H9 (cell line): ENCODE results near the gene ITCH. TPM values are rescaled to one million over a fixed set of nuclear protein-coding genes. Genes with fewer than 3 reads are reported as not detected.

ENCODE experiments used
- DNase-seq: peaks from one replicate; pipeline ENCODE4 v3.0.0-alpha.2; 2017
- H2AFZ ChIP-seq: one replicate; pipeline ENCODE4 v1.6.1; 2013; ENCODE audit warnings: mild to moderate bottlenecking, low read length, control low read depth, moderate library complexity
- H2AK5ac ChIP-seq: 2 replicates; pipeline ENCODE4 v1.6.1; 2013; ENCODE audit warnings: low read length, control low read depth, mixed read lengths; ENCODE audit not compliant: insufficient read length
- H2BK120ac ChIP-seq: one replicate; pipeline ENCODE4 v1.6.1; 2013; ENCODE audit warnings: low read depth, mild to moderate bottlenecking, low read length, control low read depth, inconsistent platforms; ENCODE audit not compliant: poor library complexity, severe bottlenecking
- H2BK12ac ChIP-seq: 2 replicates; pipeline ENCODE4 v1.6.1; 2013; ENCODE audit warnings: low read length, control low read depth, mixed read lengths, low read depth; ENCODE audit not compliant: insufficient read length
- H2BK15ac ChIP-seq: 2 replicates; pipeline ENCODE4 v1.6.1; 2013; ENCODE audit warnings: low read depth, low read length, control low read depth
- H2BK20ac ChIP-seq: one replicate; pipeline ENCODE4 v1.6.1; 2013; ENCODE audit warnings: low read depth, mild to moderate bottlenecking, low read length, control low read depth, inconsistent platforms; ENCODE audit not compliant: poor library complexity, severe bottlenecking
- H2BK5ac ChIP-seq: 2 replicates; pipeline ENCODE4 v1.6.1; 2013; ENCODE audit warnings: low read length, control low read depth, mixed read lengths; ENCODE audit not compliant: insufficient read length
- H3K14ac ChIP-seq: 2 replicates; pipeline ENCODE4 v1.6.1; 2013; ENCODE audit warnings: low read length, control low read depth; ENCODE audit not compliant: insufficient read depth
- H3K18ac ChIP-seq: 2 replicates; pipeline ENCODE4 v1.6.1; 2013; ENCODE audit warnings: low read depth, mild to moderate bottlenecking, mixed read lengths, low read length, control low read depth; ENCODE audit not compliant: insufficient read length
- H3K23ac ChIP-seq: 2 replicates; pipeline ENCODE4 v1.6.1; 2013; ENCODE audit warnings: low read length, control low read depth, mixed read lengths, low read depth; ENCODE audit not compliant: insufficient read length
- H3K23me2 ChIP-seq: 2 replicates; pipeline ENCODE4 v1.6.1; 2013; ENCODE audit warnings: low read depth, mild to moderate bottlenecking, mixed read lengths, low read length, control low read depth; ENCODE audit not compliant: insufficient read length, poor library complexity, severe bottlenecking
- H3K27ac ChIP-seq: 2 replicates; pipeline ENCODE4 v1.5.1; 2013; ENCODE audit warnings: low read length, control low read depth, mixed read lengths, low read depth; ENCODE audit not compliant: insufficient read length
- H3K27me3 ChIP-seq: 2 replicates; pipeline ENCODE4 v1.6.1; 2013; ENCODE audit warnings: low read length, control low read depth, inconsistent platforms; ENCODE audit not compliant: insufficient read depth
- H3K4ac ChIP-seq: 2 replicates; pipeline ENCODE4 v1.6.1; 2013; ENCODE audit warnings: low read depth, mild to moderate bottlenecking, control low read depth, inconsistent platforms, low read length, moderate library complexity
- H3K4me1 ChIP-seq: 2 replicates; pipeline ENCODE4 v1.6.1; 2013; ENCODE audit warnings: low read length, control low read depth, inconsistent platforms; ENCODE audit not compliant: insufficient read depth
- H3K4me2 ChIP-seq: 2 replicates; pipeline ENCODE4 v1.6.1; 2013; ENCODE audit warnings: low read length, control low read depth, mixed read lengths; ENCODE audit not compliant: insufficient read length, insufficient read depth
- H3K56ac ChIP-seq: 2 replicates; pipeline ENCODE4 v1.6.1; 2013; ENCODE audit warnings: low read depth, mild to moderate bottlenecking, mixed read lengths, low read length, control low read depth; ENCODE audit not compliant: insufficient read length
- H3K79me1 ChIP-seq: 2 replicates; pipeline ENCODE4 v1.6.1; 2013; ENCODE audit warnings: low read depth, mild to moderate bottlenecking, moderate library complexity, low read length, control low read depth, inconsistent platforms; ENCODE audit not compliant: insufficient read depth, poor library complexity, severe bottlenecking
- H3K79me2 ChIP-seq: 2 replicates; pipeline ENCODE4 v1.6.1; 2013; ENCODE audit warnings: low read length, control low read depth, inconsistent platforms; ENCODE audit not compliant: insufficient read depth
- H3K9ac ChIP-seq: 2 replicates; pipeline ENCODE4 v1.6.1; 2013; ENCODE audit warnings: low read length, control low read depth, mixed read lengths; ENCODE audit not compliant: insufficient read length; ENCODE audit errors: extremely low read depth
- H3K9me3 ChIP-seq: one replicate; pipeline ENCODE4 v1.6.1; 2013; ENCODE audit warnings: low read depth, low read length, inconsistent platforms; ENCODE audit not compliant: control insufficient read depth
- H3T11ph ChIP-seq: one replicate; pipeline ENCODE4 v1.6.1; 2013; ENCODE audit warnings: mild to moderate bottlenecking, low read length, control low read depth, inconsistent platforms
- H4K20me1 ChIP-seq: one replicate; pipeline ENCODE4 v1.6.1; 2013; ENCODE audit not compliant: control insufficient read depth, insufficient read length, insufficient read depth
- H4K5ac ChIP-seq: 2 replicates; pipeline ENCODE4 v1.6.1; 2013; ENCODE audit warnings: low read depth, mild to moderate bottlenecking, mixed read lengths, low read length, control low read depth; ENCODE audit not compliant: insufficient read length
- H4K8ac ChIP-seq: replicated peaks from 2 replicates; pipeline ENCODE4 v1.6.1; 2013; ENCODE audit warnings: low read length, control low read depth, mixed read lengths, low read depth; ENCODE audit not compliant: insufficient read length
- H4K91ac ChIP-seq: 2 replicates; pipeline ENCODE4 v1.6.1; 2013; ENCODE audit warnings: low read depth, mild to moderate bottlenecking, moderate library complexity, mixed read lengths, low read length, control low read depth; ENCODE audit not compliant: insufficient read length
- H3K27ac Mint-ChIP-seq, 3 experiments: 2 replicates in 2 of 3; 3 replicates in 1 of 3; pipeline ENCODE4 v1.8.0; 2020 to 2021; ENCODE audit warnings: mixed read lengths in 3 of 3, mild to moderate bottlenecking in 1 of 3, moderate library complexity in 1 of 3
- H3K27me3 Mint-ChIP-seq: 2 replicates; pipeline ENCODE4 v1.8.0; 2021; ENCODE audit warnings: low read depth, mild to moderate bottlenecking, moderate library complexity, mixed read lengths
- H3K36me3 Mint-ChIP-seq, 3 experiments: 2 replicates in 2 of 3; 3 replicates in 1 of 3; pipeline ENCODE4 v1.8.0; 2020 to 2021; ENCODE audit warnings: low read depth in 3 of 3, mixed read lengths in 3 of 3; ENCODE audit not compliant: insufficient read depth in 1 of 3
- H3K4me1 Mint-ChIP-seq, 2 experiments: 2 replicates each; pipeline ENCODE4 v1.8.0; 2020; ENCODE audit warnings: mixed read lengths in 2 of 2
- H3K4me3 Mint-ChIP-seq, 2 experiments: 2 replicates in 1 of 2; 3 replicates in 1 of 2; pipeline ENCODE4 v1.8.0; 2020 to 2021; ENCODE audit warnings: mild to moderate bottlenecking in 2 of 2, mixed read lengths in 2 of 2, moderate library complexity in 1 of 2
- H3K9me3 Mint-ChIP-seq, 2 experiments: 2 replicates in 1 of 2; 3 replicates in 1 of 2; pipeline ENCODE4 v1.8.0; 2020; ENCODE audit warnings: mild to moderate bottlenecking in 2 of 2, mixed read lengths in 2 of 2, moderate library complexity in 1 of 2
- CTCF ChIP-seq: fragments of 200-600 bp; sonication (generic); conservative IDR thresholded peaks from 3 replicates; pipeline ENCODE4 v1.8.0; 2021; ENCODE audit warnings: antibody characterized with exemption, mild to moderate bottlenecking
- WGBS: extraction: QIAGEN DNeasy Blood & Tissue Kit; methylation state at CpG from one replicate; pipeline ENCODE4 v1.1.7; 2013; ENCODE audit warnings: missing lambda C conversion rate, low lambda C conversion rate, mixed read lengths; ENCODE audit not compliant: insufficient read length; ENCODE audit errors: extremely low coverage; 5-methylcytosine and 5-hydroxymethylcytosine counted together
- total RNA-seq: library from RNA; stranded (reverse); gene quantifications from 2 replicates; pipeline ENCODE4 v1.2.1, GENCODE V29; 2021

Gene ITCH
- total RNA-seq, 1 experiment from 2014 or later, result 55.9 TPM

- Histone ChIP-seq H4K20me1 (no peaks in the 10 kb centered on the region), H3K14ac (no peak overlapping the region), H3K4me2 (no peak overlapping the region), H3K23ac (no peak overlapping the region), H3K79me1 (peaks cover 7% of the 10 kb centered on the region), H3K4ac (no peak overlapping the region), H4K5ac (no peak overlapping the region), H3K27ac (no peak overlapping the region), H2BK5ac (no peak overlapping the region), H2BK120ac (no peak overlapping the region), H3K9me3 (no peaks in the 10 kb centered on the region), H3K18ac (no peak overlapping the region), H3K23me2 (no peaks in the 10 kb centered on the region), H2AK5ac (no peak overlapping the region), H4K91ac (no peak overlapping the region), H3T11ph (no peak overlapping the region), H3K4me1 (no peaks in the 10 kb centered on the region), H2BK15ac (no peak overlapping the region), H4K8ac (no peak overlapping the region), H3K56ac (no peak overlapping the region), H3K27me3 (no peaks in the 10 kb centered on the region), H2AFZ (no peak overlapping the region), H3K79me2 (no peaks in the 10 kb centered on the region), H2BK20ac (no peak overlapping the region), H2BK12ac (no peak overlapping the region), H3K9ac (no peak overlapping the region)
- Mint-ChIP-seq H3K4me1 (no peaks in the 10 kb centered on the region), H3K27ac (0 out of 7 replicates have a peak overlapping the region, but pooled peaks of 1 of the 3 experiments have one; percentile 51), H3K9me3 (no peaks in the 10 kb centered on the region), H3K27me3 (no peaks in the 10 kb centered on the region), H3K36me3 (peaks cover 15 to 63% (median 39%) of the 10 kb centered on the region in 3 experiments; a peak in 6 of 7 replicates), H3K4me3 (no peak overlapping the region)
- TF ChIP-seq CTCF, result no peak
- DNase-seq, result no peak
- no CpG with 5 or more reads among the region's 6 CpGs for WGBS
Measured at GRCh38 chr20:34410336-34410735, 47.3 kb downstream of the ITCH start.
